ENCODE measurements around the gene FMN2.

The FMN2 gene

DNA sequence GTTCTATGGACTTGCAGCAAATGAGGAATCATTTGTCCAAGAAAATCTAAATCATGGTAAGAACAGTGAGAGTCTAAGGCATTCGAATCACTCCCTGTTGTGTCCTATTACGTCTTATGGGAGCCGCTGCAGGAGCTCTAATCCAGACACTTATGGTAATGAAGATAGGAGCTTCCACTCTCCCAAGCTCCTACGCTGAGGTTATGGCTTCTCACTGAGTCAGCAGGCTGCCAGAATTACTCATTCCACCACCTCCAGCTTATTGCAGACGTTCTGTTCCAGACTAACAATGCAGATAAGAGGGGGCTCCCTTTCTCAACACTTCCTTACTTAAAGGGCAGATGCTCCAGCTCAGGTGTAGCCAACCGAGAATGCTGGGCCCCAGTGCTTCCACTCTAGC, 307.7 kb downstream of the FMN2 start (continued):
- TF ChIP-seq, protein P1, sequence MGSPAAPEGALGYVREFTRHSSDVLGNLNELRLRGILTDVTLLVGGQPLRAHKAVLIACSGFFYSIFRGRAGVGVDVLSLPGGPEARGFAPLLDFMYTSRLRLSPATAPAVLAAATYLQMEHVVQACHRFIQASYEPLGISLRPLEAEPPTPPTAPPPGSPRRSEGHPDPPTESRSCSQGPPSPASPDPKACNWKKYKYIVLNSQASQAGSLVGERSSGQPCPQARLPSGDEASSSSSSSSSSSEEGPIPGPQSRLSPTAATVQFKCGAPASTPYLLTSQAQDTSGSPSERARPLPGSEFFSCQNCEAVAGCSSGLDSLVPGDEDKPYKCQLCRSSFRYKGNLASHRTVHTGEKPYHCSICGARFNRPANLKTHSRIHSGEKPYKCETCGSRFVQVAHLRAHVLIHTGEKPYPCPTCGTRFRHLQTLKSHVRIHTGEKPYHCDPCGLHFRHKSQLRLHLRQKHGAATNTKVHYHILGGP (tag by site-specific recombination; IDR thresholded peaks at IDR 0.05), result no peak
- TF ChIP-seq ZNF768 (tag by site-specific recombination; IDR thresholded peaks at IDR 0.05) (no peak), ZNF112 (tag by site-specific recombination; IDR thresholded peaks at IDR 0.05) (no peak), SETDB1 (IDR thresholded peaks at IDR 0.05; ENCODE audit: insufficient read length, low read length) (no peak), MEIS1 (CRISPR knock-in tag; IDR thresholded peaks at IDR 0.05; ENCODE audit: borderline replicate concordance) (no peak), ZNF133 (tag by site-specific recombination; IDR thresholded peaks at IDR 0.05) (no peak), IKZF3 (tag by site-specific recombination; IDR thresholded peaks at IDR 0.05) (peak; percentile 38; the same call in 1 of the 2 replicates), ZNF155 (tag by site-specific recombination; IDR thresholded peaks at IDR 0.05) (no peak), ZNF660 (tag by site-specific recombination; IDR thresholded peaks at IDR 0.05) (peak; percentile 85; the same call in 1 of the 2 replicates), ZNF169 (tag by site-specific recombination; IDR thresholded peaks at IDR 0.05) (no peak), TRIM28 (IDR thresholded peaks at IDR 0.05; ENCODE audit: borderline replicate concordance, low read length) (peak; percentile 81; the same call in 1 of the 2 replicates), ZNF664 (tag by site-specific recombination; IDR thresholded peaks at IDR 0.05) (no peak), ZNF654 (tag by site-specific recombination; IDR thresholded peaks at IDR 0.05; ENCODE audit: low read depth) (no peak), ZNF341 (tag by site-specific recombination; IDR thresholded peaks at IDR 0.05; ENCODE audit: low read depth) (no peak), ZNF416 (tag by site-specific recombination; IDR thresholded peaks at IDR 0.05) (no peak), ZBTB20 (tag by site-specific recombination; IDR thresholded peaks at IDR 0.05) (no peak), ZBTB7A (tag by site-specific recombination; IDR thresholded peaks at IDR 0.05; ENCODE audit: low read depth) (no peak), WT1 (tag by site-specific recombination; IDR thresholded peaks at IDR 0.05) (no peak)
- TF ChIP-seq, protein P2, sequence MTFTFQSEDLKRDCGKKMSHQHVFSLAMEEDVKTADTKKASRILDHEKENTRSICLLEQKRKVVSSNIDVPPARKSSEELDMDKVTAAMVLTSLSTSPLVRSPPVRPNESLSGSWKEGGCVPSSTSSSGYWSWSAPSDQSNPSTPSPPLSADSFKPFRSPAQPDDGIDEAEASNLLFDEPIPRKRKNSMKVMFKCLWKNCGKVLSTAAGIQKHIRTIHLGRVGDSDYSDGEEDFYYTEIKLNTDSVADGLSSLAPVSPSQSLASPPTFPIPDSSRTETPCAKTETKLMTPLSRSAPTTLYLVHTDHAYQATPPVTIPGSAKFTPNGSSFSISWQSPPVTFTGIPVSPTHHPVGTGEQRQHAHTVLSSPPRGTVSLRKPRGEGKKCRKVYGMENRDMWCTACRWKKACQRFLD (tag by site-specific recombination; IDR thresholded peaks at IDR 0.05), result no peak
- TF ChIP-seq, protein P3, sequence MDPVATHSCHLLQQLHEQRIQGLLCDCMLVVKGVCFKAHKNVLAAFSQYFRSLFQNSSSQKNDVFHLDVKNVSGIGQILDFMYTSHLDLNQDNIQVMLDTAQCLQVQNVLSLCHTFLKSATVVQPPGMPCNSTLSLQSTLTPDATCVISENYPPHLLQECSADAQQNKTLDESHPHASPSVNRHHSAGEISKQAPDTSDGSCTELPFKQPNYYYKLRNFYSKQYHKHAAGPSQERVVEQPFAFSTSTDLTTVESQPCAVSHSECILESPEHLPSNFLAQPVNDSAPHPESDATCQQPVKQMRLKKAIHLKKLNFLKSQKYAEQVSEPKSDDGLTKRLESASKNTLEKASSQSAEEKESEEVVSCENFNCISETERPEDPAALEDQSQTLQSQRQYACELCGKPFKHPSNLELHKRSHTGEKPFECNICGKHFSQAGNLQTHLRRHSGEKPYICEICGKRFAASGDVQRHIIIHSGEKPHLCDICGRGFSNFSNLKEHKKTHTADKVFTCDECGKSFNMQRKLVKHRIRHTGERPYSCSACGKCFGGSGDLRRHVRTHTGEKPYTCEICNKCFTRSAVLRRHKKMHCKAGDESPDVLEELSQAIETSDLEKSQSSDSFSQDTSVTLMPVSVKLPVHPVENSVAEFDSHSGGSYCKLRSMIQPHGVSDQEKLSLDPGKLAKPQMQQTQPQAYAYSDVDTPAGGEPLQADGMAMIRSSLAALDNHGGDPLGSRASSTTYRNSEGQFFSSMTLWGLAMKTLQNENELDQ (tag by site-specific recombination; IDR thresholded peaks at IDR 0.05; ENCODE audit: low read depth), result no peak
- TF ChIP-seq, protein P4, sequence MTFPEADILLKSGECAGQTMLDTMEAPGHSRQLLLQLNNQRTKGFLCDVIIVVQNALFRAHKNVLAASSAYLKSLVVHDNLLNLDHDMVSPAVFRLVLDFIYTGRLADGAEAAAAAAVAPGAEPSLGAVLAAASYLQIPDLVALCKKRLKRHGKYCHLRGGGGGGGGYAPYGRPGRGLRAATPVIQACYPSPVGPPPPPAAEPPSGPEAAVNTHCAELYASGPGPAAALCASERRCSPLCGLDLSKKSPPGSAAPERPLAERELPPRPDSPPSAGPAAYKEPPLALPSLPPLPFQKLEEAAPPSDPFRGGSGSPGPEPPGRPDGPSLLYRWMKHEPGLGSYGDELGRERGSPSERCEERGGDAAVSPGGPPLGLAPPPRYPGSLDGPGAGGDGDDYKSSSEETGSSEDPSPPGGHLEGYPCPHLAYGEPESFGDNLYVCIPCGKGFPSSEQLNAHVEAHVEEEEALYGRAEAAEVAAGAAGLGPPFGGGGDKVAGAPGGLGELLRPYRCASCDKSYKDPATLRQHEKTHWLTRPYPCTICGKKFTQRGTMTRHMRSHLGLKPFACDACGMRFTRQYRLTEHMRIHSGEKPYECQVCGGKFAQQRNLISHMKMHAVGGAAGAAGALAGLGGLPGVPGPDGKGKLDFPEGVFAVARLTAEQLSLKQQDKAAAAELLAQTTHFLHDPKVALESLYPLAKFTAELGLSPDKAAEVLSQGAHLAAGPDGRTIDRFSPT (tag by site-specific recombination; IDR thresholded peaks at IDR 0.05), result no peak
- TF ChIP-seq, protein P5, sequence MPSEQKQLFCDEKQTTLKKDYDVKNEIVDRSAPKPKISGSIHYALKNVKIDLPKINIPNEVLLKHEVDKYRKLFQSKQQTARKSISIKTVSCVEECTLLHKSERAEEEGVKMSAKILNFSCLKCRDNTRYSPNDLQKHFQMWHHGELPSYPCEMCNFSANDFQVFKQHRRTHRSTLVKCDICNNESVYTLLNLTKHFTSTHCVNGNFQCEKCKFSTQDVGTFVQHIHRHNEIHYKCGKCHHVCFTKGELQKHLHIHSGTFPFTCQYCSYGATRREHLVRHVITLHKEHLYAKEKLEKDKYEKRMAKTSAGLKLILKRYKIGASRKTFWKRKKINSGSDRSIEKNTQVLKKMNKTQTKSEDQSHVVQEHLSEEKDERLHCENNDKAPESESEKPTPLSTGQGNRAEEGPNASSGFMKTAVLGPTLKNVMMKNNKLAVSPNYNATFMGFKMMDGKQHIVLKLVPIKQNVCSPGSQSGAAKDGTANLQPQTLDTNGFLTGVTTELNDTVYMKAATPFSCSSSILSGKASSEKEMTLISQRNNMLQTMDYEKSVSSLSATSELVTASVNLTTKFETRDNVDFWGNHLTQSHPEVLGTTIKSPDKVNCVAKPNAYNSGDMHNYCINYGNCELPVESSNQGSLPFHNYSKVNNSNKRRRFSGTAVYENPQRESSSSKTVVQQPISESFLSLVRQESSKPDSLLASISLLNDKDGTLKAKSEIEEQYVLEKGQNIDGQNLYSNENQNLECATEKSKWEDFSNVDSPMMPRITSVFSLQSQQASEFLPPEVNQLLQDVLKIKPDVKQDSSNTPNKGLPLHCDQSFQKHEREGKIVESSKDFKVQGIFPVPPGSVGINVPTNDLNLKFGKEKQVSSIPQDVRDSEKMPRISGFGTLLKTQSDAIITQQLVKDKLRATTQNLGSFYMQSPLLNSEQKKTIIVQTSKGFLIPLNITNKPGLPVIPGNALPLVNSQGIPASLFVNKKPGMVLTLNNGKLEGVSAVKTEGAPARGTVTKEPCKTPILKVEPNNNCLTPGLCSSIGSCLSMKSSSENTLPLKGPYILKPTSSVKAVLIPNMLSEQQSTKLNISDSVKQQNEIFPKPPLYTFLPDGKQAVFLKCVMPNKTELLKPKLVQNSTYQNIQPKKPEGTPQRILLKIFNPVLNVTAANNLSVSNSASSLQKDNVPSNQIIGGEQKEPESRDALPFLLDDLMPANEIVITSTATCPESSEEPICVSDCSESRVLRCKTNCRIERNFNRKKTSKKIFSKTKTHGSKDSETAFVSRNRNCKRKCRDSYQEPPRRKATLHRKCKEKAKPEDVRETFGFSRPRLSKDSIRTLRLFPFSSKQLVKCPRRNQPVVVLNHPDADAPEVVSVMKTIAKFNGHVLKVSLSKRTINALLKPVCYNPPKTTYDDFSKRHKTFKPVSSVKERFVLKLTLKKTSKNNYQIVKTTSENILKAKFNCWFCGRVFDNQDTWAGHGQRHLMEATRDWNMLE (tag by site-specific recombination; conservative IDR thresholded peaks at IDR 0.05; ENCODE audit: low read depth), result 0 out of 2 replicates have a peak, but pooled peaks have one; percentile 6
- TF ChIP-seq, protein P6, sequence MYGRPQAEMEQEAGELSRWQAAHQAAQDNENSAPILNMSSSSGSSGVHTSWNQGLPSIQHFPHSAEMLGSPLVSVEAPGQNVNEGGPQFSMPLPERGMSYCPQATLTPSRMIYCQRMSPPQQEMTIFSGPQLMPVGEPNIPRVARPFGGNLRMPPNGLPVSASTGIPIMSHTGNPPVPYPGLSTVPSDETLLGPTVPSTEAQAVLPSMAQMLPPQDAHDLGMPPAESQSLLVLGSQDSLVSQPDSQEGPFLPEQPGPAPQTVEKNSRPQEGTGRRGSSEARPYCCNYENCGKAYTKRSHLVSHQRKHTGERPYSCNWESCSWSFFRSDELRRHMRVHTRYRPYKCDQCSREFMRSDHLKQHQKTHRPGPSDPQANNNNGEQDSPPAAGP (tag by site-specific recombination; IDR thresholded peaks at IDR 0.05), result no peak
- TF ChIP-seq, protein P7, sequence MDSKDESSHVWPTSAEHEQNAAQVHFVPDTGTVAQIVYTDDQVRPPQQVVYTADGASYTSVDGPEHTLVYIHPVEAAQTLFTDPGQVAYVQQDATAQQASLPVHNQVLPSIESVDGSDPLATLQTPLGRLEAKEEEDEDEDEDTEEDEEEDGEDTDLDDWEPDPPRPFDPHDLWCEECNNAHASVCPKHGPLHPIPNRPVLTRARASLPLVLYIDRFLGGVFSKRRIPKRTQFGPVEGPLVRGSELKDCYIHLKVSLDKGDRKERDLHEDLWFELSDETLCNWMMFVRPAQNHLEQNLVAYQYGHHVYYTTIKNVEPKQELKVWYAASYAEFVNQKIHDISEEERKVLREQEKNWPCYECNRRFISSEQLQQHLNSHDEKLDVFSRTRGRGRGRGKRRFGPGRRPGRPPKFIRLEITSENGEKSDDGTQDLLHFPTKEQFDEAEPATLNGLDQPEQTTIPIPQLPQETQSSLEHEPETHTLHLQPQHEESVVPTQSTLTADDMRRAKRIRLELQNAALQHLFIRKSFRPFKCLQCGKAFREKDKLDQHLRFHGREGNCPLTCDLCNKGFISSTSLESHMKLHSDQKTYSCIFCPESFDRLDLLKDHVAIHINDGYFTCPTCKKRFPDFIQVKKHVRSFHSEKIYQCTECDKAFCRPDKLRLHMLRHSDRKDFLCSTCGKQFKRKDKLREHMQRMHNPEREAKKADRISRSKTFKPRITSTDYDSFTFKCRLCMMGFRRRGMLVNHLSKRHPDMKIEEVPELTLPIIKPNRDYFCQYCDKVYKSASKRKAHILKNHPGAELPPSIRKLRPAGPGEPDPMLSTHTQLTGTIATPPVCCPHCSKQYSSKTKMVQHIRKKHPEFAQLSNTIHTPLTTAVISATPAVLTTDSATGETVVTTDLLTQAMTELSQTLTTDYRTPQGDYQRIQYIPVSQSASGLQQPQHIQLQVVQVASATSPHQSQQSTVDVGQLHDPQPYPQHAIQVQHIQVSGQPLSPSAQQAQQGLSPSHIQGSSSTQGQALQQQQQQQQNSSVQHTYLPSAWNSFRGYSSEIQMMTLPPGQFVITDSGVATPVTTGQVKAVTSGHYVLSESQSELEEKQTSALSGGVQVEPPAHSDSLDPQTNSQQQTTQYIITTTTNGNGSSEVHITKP (tag by site-specific recombination; IDR thresholded peaks at IDR 0.05), result peak; percentile 28; the same call in 1 of the 2 replicates
